GM15510 (cell line): Measurements from ENCODE around the gene FANCI.

Source experiments
- POLR2A ChIP-seq: IDR thresholded peaks from 3 replicates; pipeline ENCODE4 v1.6.1; 2011; ENCODE audit warnings: borderline replicate concordance; ENCODE audit not compliant: insufficient read length; ENCODE audit errors: extremely low read depth

The FANCI gene

GRCh38 chr15:89243691-89244573, at the start of gene FANCI:
Gene FANCI (plus strand): TSS chr15:89243979. CDS start chr15:89247648, 3,669 bp downstream.
- peak; percentile 58 for TF ChIP-seq POLR2A

- no peak for TF ChIP-seq POLR2A
Measured at GRCh38 chr15:89194608-89195007, 49.2 kb upstream of the FANCI start.

- no peak for TF ChIP-seq POLR2A
Measured at GRCh38 chr15:89195836-89196235, 47.9 kb upstream of the FANCI start.

GRCh38 chr15:89196241-89196640, 47.5 kb upstream of the FANCI start:
- TF ChIP-seq POLR2A, result no peak

GRCh38 chr15:89196994-89197393, 46.8 kb upstream of the FANCI start:
- TF ChIP-seq POLR2A, result no peak

- TF ChIP-seq POLR2A, result no peak
Measured at GRCh38 chr15:89197503-89197971, 46.2 kb upstream of the FANCI start.

- TF ChIP-seq POLR2A, result no peak
Measured at GRCh38 chr15:89198196-89198595, 45.6 kb upstream of the FANCI start.

- TF ChIP-seq POLR2A, result no peak
Measured at GRCh38 chr15:89198934-89199333, 44.8 kb upstream of the FANCI start.

GRCh38 chr15:89199746-89200145, 44.0 kb upstream of the FANCI start:
- TF ChIP-seq POLR2A, result no peak

- TF ChIP-seq POLR2A, result no peak
Measured at GRCh38 chr15:89200182-89200581, 43.6 kb upstream of the FANCI start.

GRCh38 chr15:89201465-89202005, 42.2 kb upstream of the FANCI start:
- no peak for TF ChIP-seq POLR2A

- TF ChIP-seq POLR2A, result no peak
Measured at GRCh38 chr15:89203705-89204273, 40.0 kb upstream of the FANCI start.

- no peak for TF ChIP-seq POLR2A
Measured at GRCh38 chr15:89205991-89206585, 37.7 kb upstream of the FANCI start.

GRCh38 chr15:89206908-89207331, 36.9 kb upstream of the FANCI start:
- TF ChIP-seq POLR2A, result no peak

GRCh38 chr15:89208256-89208655, 35.5 kb upstream of the FANCI start:
- no peak for TF ChIP-seq POLR2A
